Activated CD8-positive, alpha-beta memory T cell treated with anti-CD3 and anti-CD28 coated beads for 1 hour (primary cell): ENCODE results near the gene KRT20.

Source experiments
- DNase-seq, 2 donors: peaks; one replicate each; pipeline ENCODE4 v3.0.0-alpha.2; 2020; ENCODE audit warnings: low read depth in 1 of 2; ENCODE audit errors: extremely low read depth in 1 of 2

The KRT20 gene

GRCh38 chr17:40854175-40854814, 30.7 kb downstream of the KRT20 start:
- DNase-seq = no peak

GRCh38 chr17:40852364-40852763, 32.7 kb downstream of the KRT20 start:
- DNase-seq = no peak

- DNase-seq = no peak
Observed at GRCh38 chr17:40850293-40850972, 34.6 kb downstream of the KRT20 start.

- DNase-seq = no peak
Observed at GRCh38 chr17:40849723-40850122, 35.3 kb downstream of the KRT20 start.

- DNase-seq = no peak
Observed at GRCh38 chr17:40848583-40849235, 36.3 kb downstream of the KRT20 start.

GRCh38 chr17:40846515-40847144, 38.4 kb downstream of the KRT20 start:
- no peak for DNase-seq

- no peak for DNase-seq
Observed at GRCh38 chr17:40844671-40845107, 40.4 kb downstream of the KRT20 start.

GRCh38 chr17:40843242-40843641, 41.8 kb downstream of the KRT20 start:
- DNase-seq = no peak

GRCh38 chr17:40841246-40841645, 43.8 kb downstream of the KRT20 start:
- DNase-seq = no peak

GRCh38 chr17:40839194-40839593, 45.8 kb downstream of the KRT20 start:
- no peak for DNase-seq

GRCh38 chr17:40836020-40836419, 49.0 kb downstream of the KRT20 start:
- DNase-seq = no peak

- no peak for DNase-seq
Observed at GRCh38 chr17:40833882-40834281, 51.2 kb downstream of the KRT20 start.

- DNase-seq = no peak
Observed at GRCh38 chr17:40832840-40833239, 52.2 kb downstream of the KRT20 start.

GRCh38 chr17:40830085-40830776, 54.8 kb downstream of the KRT20 start:
- DNase-seq = no peak

GRCh38 chr17:40828454-40829044, 56.5 kb downstream of the KRT20 start:
- DNase-seq = no peak

GRCh38 chr17:40827746-40828453, 57.1 kb downstream of the KRT20 start:
- no peak for DNase-seq
